Stimulated activated CD8-positive, alpha-beta memory T cell treated with anti-CD3 and anti-CD28 coated beads, Interleukin-4, amount 100 ng/mL, for 1 hour (primary cell): ENCODE data around the gene ZNF543.
A peak's percentile ranks its signal among the peaks of the same experiment; 100 is the strongest.
"Not testable (repeated sequence)": the region's sequence is repeated elsewhere in the genome, so short reads cannot be mapped to it uniquely, and the experiment has no call there.

Experiments
- DNase-seq, 2 donors: peaks; one replicate each; pipeline ENCODE4 v3.0.0-alpha.2; 2020; ENCODE audit warnings: low read depth in 2 of 2, low spot score in 1 of 2

Gene ZNF543

DNA sequence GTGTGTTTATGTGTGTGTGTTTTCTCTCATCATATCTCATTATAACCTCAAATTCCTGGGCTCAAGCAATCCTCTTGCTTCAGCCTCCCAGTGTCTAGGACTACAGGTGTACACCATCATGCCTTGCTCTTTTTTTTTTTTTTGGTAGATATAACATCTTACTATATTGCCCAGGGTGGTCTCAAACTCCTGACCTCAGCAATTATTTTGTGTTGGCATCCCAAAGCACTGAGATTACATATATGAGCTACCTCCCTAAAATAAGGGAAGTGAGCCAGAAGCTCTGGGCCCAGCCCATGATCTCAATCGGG, 448 bp upstream of the ZNF543 start:
- DNase-seq: no peak

DNA sequence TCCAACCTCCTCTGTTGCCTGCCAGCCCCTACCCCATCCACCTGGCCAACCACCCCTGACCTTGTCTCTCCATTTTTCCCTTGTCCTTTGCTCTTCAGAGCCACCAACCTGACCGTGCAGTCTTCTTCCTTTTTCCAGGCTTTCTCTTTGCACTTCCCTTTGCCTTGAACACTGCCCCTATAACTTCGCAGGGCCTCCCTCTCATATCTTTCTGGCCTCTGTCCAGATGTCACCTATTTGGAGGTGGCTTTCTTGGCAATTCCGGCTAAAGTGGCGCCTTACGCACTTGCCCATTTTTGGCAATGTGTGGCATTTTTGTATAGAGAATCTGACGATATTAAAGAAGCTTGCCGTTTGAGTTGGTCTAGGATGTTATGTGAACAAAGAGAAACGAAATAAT, 844 bp downstream of the ZNF543 start:
- DNase-seq: no peak

DNA sequence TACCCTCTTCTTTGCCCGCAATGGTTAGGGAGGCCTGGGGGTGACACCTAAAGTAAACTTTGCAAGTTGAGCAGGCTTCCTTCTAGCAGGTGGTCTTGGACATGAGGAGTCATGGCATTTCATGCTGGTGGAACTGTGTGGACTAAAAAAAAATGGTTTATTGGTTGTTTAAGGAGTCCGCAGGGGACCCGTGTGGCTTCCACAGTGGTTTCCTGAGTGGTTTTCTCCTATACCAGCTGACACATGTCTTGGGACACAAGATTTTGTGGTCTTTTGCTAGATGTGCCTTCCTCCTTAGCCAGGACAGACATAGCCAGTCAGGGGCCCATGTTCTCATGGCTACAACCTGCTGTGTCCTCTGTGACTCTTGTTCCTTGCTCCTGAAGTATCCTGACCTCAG, 1.5 kb downstream of the ZNF543 start:
- no peak for DNase-seq

DNA sequence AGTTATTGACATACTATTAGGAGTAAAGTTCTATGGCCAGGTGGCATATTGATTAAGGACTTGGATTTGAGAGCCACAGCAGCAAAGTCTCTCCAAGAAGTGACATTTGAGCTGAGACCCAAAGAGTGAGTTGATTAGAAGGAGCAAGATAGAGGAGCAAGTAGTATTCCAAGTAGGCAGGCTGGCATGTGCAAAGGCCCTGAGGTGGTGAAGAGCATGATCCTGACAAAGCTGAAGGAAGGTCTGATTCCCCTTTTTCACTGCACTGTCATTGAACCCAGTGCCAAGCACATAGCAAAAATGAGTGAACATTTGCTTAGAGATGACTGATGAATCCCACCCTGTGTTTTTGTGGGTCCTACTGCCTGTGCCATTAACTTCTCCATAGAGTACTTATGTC, 4.7 kb downstream of the ZNF543 start:
- DNase-seq: no peak

DNA sequence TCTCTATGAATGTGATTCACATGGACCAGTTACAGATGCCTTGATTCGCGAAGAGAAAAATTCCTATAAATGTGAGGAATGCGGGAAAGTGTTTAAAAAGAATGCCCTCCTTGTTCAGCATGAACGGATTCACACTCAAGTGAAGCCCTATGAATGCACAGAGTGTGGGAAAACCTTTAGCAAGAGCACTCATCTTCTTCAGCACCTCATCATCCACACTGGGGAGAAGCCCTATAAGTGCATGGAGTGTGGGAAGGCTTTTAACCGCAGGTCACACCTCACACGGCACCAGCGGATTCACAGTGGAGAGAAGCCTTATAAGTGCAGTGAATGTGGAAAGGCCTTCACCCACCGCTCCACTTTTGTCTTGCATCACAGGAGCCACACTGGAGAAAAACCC, 7.7 kb downstream of the ZNF543 start:
- no peak for DNase-seq

DNA sequence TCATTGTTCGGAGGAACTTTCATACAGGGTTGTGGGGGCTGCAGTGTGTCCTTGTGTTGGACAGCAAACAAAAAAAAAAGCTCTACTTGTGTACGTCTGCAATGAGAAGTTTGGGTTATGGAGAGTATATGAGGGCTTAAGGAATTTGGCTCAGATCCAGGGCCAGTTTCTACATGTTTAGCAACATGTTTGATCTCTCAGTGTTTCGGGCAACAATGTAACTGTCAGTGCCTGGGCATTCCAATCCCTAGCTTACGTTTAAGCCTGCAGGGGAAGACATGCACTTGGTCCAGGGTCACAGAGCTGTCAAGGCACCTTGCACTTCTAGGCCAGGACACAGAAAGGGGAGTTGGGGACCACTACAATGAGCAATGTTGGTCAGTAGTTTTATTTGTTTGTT, 13.9 kb downstream of the ZNF543 start:
- DNase-seq: no peak

DNA sequence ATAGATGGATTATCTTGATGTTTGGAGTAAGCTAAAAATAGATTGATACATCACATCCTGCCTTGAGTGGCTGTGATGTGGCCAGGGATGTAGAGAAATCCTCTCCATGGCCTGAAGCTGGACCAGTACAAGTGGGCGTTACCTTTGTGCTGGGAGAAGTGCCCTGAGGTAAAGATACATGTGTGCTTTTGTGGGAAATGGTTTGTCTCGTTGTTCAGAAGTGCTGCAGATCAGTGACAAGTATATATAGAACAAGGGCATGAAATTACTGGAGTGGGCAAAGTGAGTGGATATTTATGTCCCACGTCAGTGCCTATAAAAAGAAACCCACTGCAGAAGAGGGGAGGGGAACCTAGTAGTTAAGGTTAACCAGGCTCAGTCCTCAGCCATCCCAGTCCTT, 18.6 kb downstream of the ZNF543 start:
- no peak for DNase-seq

DNA sequence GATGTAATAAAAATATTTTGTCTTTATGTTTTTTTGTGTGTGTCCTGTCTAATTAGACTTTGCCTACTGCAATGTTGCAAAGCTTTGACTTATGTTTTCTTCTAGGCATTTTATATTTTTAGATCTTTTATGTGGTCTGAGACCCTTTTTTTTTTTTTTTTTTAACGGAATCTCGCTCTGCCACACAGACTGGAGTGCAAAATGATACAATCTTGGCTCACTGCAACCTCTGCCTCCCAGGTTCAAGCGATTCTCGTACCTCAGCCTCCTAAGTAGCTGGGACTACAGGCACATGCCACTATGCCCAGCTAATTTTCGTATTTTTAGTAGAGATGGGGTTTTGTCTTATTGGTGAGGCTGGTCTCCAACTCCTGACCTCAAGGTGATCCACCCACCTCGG, 22.3 kb downstream of the ZNF543 start:
- DNase-seq: no peak

DNA sequence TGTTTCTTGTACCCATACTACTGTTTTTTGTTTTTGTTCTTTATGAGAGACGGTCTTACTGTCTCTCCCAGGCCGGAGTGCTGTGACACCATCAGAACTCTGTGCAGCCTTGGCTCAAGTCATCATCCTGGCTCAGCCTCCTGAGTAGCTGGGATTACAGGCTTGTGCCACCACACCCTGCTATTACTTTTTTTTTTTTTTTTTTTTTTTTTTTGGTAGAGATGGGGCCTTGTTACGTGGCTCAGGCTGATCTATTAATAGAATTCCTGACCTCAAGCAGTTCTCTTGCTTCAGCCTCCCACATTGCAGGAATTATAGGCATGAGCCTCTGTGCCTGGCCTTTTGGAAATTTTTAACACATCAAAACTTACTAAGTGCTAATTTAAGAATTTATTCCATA, 27.9 kb downstream of the ZNF543 start:
- DNase-seq: no peak

DNA sequence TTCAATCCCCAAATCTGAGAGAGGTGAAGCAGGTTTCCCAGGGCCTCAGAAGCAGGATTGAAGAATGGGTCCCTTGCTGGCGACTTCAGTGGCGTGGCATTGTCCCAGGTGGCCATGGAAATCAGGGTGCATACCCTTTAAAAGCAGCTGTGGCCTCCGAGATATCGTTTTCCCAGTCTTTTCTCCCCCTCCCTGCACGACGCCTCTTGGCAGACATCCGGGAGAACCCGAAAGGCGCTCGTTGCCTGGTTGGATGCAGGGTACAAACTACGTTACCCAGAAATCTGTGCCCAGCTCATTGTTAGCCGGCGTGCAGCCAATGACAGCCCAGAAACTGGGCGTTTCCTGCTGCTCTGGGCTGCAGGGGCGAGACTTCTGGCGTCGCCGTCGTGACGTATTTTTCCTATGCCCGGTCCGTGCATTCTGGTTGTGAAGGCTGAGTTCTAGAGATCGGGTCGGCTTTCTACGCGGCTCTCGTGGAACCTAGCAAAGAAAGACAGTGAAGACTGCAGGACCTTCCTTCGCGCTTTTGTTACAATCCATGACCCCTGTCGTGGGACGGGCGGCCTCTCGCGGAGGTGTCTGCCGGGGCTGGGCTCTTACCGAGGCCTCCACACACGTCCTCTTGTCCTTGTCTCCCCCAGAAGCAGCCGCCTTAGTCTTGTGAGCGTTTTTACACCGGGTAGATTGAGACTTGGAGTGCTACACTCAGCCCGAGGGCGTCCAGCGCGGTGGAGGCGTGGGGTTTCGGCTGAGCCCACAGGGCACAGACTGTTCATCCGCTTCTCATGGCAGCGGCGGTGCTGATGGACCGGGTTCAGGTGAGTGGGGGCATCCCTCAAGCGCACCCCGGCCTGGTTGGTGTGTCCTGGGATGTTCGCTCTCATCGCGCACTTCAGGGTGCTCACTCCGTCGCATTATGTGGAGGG, 30.9 kb downstream of the ZNF543 start, which contains the start of gene ZNF304:
Gene ZNF304 (plus strand): TSS at position 395 of the 929 bp plus-strand sequence. CDS start 394 bp downstream, at position 789.
- peak; percentile 50 to 66 for DNase-seq

DNA sequence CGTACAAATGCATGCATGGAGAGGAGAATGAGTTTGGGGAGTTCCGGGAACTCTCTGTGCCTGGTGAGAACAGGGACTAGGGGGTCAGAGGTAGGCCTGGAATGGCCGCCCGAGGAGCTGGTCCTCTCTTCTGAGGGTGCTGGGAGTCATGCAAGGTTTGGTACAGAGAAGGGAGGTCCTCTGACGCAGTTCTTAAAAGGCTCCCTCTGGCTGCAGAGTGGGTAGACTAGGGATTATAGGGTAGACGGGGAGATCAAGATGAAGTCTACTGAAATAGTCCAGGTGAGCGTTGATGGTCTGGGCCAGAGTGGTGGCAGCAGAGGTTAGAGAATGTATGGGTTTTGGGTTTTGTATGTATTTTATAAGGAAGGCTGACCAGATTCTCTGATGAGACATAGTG, 31.6 kb downstream of the ZNF543 start:
- DNase-seq: no peak

DNA sequence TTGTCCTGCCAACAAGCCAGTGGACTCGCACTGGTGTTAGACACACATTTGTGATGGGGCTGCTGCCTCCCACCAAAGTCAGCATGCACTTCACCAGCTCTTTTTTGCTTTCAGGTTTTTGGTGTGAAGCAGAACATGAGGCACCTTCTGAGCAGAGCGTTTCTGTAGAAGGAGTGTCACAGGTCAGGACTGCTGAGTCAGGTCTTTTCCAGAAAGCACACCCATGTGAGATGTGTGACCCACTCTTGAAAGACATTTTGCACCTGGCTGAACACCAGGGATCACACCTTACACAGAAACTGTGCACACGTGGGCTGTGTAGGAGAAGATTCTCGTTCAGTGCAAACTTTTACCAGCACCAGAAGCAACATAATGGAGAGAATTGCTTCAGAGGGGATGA, 35.6 kb downstream of the ZNF543 start:
- no peak for DNase-seq

DNA sequence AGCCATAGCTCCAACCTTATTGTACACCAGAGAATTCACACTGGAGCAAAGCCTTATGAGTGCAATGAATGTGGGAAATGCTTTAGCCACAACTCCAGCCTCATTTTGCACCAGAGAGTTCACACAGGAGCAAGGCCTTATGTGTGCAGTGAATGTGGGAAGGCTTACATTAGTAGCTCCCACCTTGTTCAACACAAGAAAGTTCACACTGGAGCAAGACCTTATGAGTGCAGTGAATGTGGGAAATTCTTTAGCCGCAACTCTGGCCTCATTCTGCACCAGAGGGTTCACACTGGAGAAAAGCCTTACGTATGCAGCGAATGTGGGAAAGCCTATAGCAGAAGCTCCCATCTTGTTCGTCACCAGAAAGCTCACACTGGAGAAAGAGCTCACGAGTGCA, 37.1 kb downstream of the ZNF543 start:
- DNase-seq: no peak

DNA sequence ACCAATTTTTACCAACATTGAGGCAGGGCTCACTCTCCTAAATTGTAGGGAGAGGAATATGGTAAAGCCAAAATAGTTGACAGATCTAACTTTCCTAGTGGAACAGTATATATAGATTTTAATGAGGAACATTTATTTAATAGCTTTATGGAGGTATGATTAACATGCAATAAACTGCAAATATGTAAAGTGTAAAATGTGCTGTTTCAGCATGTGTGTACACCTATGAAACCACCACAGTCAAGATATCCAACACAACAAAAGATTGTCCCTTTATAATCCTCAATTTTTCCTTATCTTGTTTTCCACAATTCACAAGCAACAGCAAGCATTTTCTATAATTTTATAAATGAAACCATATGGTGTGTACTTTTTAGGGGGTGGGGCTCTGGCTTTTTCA, 39.0 kb downstream of the ZNF543 start:
- no peak for DNase-seq

DNA sequence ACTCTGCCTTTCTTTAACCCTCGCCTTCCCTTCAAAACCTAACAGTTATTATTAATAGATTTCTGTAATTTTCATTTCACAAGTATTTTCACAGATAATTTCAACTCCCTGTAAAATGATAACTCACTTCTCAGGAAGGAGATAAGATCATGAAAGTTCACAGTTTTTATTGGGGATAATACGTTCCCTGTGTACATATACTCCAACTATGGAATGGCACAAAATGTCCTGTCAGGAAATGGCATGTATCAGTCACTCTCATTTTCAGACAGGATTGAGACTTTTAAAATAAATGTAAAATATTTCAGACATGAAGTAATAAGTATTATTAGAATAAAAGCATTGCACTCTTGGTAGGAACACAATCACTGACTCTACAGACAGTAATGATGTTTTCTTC, 42.1 kb downstream of the ZNF543 start:
- no peak for DNase-seq

DNA sequence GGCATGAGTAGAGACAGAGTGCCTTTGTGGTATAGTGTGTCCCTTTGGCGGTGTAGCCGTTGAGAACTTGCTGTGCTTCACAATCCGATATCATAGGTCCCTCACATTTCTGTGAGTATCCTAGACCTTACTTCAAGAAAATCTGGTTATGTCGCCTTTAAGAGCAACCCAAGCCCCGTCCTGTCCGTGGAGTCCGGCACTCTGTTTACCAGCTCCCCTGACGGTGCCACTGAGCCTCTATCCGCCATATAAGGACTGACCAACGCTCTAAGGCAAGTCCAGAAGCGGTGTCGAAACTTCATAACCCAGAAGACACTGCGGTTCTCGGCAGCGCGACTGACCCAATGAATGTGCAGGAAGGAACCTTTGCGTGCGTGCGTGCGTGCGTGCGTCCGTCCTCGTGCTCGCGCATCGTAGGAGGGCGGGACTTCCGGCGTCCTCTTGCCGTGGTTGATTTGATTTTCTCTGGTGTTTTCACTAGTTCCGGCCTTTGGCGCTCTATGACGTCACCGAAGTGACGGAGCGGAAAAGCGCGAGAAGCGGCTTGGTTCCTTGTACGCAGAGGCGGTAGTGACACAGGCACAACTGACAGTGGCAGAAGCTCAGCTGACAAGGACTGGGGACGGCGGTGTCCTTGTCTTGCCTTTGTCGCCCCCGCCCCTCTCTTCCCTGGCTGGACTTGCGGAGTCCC, 42.9 kb downstream of the ZNF543 start, which contains the start of the genes TRAPPC2B and ZNF547:
Gene TRAPPC2B (plus strand): TSS at position 555 of the 691 bp plus-strand sequence. CDS start 1,283 bp downstream, outside the sequence.
Gene ZNF547 (plus strand): TSS at position 555 of the 691 bp plus-strand sequence. CDS start 5,005 bp downstream, outside the sequence.
- DNase-seq: peak; percentile 96

DNA sequence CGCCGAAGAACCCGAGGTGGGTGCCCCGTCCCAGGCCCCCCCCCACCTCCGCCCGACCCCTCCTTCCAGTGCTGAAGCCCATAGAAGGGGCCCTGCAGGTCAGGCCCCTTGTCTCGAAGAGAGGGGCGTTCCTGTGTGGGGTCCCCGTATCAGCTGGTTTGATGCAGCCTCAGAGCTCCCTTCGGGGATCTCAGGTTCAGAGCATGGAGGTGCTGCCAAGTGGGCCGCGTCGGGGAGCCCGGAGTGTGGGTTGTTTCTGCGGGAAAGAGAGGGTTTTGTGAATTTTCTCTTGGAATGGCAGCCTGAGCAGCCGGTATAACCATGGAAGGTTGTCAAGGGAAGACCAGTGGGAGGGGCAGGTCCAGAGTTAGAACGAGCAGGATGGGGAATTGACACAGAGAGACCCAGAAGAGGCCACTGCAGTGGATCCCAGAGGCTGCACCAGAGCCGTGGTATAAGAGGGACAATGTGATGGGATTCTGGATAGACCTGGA, 43.5 kb downstream of the ZNF543 start:
- no peak for DNase-seq

DNA sequence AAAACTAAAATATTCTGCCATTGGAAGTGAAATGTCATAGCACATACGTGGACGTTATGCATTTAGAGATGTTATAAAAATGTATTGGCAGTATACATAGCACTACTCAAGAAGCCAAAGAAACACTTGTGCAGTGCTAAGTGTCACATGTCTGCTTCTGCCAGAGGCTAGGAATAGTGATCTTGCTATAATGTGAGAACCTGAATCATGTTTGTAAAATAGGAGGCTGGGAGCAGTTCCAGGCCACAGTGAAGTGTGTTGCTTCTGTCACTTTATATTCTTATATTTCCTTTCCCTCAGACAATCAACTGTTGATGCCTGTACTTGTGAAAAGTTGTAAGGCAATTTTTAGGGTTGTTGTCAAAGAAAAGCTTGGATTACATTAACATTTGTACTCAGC, 46.5 kb downstream of the ZNF543 start:
- DNase-seq: no peak

DNA sequence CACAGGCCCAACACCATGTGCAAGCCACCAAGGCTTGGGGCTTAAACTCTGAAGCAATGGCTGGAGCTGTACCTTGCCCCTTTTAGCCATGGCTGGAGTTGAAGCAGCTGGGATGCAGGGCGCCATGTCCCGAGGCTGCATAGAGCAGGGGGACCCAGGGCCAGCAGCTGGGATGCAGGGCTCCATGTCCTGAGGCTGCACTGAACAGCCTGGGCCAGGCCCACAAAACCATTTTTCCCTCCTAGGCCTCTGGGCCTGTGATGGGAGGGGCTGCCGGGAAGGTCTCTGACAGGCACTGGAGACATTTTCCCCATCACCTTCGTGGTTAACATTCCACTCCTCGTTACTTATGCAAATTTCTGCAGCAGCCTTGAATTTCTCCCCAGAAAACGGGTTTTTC, 53.9 kb downstream of the ZNF543 start:
- no peak for DNase-seq

DNA sequence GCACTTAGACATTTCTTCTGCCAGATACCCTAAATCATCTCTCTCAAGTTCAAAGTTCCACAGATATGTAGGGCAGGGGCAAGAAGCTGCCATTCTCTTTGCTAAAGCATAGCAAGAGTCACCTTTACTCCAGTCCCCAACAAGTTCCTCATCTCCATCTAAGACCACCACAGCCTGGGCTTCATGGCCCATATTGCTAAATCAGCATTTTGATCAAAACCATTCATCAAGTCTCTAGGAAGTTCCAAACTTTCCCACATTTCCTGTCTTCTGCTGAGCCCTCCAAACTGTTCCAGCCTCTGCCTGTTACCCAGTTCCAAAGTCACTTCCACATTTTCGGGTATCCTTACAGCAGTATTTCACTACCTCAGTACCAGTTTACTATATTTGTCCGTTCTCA, 54.4 kb downstream of the ZNF543 start:
- not testable (repeated sequence) for DNase-seq

DNA sequence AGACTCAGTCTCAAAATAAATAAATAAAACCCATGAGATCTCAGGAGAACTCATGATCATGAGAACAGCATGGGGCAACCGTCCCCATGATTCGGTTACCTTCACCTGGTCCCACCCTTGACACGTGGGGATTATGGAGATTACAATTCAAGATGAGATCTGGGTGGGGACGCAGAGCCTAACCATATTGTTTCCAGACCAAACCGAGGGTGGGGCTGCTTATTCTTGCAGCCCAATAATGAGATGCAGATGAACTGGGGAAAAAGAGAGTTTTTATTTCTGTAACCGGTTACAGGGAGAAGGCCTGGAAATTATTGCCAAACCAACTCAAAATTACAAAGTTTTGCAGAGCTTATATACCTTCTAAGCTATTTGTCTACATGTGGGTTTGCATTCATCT, 55.9 kb downstream of the ZNF543 start:
- DNase-seq: no peak

DNA sequence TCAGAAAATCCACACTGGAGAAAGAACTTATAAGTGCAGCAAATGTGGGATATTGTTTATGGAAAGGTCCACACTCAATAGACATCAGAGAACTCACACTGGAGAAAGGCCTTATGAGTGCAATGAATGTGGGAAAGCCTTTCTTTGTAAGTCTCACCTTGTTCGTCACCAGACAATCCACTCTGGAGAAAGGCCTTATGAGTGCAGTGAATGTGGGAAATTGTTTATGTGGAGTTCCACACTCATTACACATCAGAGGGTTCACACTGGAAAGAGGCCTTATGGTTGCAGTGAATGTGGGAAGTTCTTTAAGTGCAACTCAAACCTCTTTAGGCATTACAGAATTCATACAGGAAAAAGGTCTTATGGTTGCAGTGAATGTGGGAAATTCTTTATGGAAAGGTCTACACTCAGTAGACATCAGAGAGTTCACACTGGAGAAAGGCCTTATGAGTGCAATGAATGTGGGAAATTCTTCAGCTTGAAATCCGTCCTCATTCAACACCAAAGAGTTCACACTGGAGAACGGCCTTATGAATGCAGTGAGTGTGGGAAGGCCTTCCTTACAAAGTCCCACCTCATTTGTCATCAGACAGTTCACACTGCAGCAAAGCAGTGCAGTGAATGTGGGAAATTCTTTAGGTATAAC, 57.4 kb downstream of the ZNF543 start:
- DNase-seq: no peak
